ENCODE results near the gene RGS6.

DNA sequence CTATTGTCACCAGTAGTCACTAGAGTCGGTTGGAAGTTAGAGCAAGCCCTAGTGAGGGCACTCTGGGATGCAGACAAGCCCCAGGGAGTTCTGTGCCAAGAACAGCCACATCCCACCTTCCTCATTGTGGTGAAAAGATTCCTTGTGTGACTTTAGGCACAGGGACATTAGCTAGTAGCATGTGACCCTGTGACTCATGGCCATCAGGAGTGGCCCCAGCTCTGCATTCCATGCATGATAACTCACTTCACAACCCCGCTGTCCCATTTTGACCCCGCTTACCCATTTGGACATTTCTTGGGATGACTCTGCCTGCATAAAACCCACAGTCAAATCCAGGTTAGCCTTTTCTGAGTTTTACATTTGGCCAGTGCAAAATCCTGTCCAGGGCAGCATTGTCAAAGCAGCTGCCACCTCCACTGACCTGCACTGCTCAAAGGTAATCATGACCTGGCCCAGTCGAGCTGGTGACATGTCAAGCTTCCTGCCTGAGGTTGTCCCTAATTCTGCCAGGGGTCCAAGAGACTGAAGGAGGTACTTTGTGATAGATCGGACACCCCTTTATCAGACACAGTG, 531.1 kb downstream of the RGS6 start:
- TF ChIP-seq, protein P1, sequence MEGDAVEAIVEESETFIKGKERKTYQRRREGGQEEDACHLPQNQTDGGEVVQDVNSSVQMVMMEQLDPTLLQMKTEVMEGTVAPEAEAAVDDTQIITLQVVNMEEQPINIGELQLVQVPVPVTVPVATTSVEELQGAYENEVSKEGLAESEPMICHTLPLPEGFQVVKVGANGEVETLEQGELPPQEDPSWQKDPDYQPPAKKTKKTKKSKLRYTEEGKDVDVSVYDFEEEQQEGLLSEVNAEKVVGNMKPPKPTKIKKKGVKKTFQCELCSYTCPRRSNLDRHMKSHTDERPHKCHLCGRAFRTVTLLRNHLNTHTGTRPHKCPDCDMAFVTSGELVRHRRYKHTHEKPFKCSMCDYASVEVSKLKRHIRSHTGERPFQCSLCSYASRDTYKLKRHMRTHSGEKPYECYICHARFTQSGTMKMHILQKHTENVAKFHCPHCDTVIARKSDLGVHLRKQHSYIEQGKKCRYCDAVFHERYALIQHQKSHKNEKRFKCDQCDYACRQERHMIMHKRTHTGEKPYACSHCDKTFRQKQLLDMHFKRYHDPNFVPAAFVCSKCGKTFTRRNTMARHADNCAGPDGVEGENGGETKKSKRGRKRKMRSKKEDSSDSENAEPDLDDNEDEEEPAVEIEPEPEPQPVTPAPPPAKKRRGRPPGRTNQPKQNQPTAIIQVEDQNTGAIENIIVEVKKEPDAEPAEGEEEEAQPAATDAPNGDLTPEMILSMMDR (IDR thresholded peaks at IDR 0.05; ENCODE audit: low read depth, low read length, poor library complexity, severe bottlenecking): no peak
- no peak for TF ChIP-seq EZH2phosphoT487 (IDR thresholded peaks at IDR 0.05; ENCODE audit: borderline replicate concordance, low read length)

Data from DOHH2 (cell line).